ENCODE results near the gene SSPN. TPM values are rescaled to one million over a fixed set of nuclear protein-coding genes. Genes with fewer than 3 reads are reported as not detected.

Gene SSPN
- total and polyA plus RNA-seq, 9 of the 15 experiments (the other 6 are each of a cell fraction or from before 2014, with no cell fraction given) = 0.40 TPM; not detected in 8

GRCh38 chr12:26229910-26230309, 34.5 kb downstream of the SSPN start:
- no peak for FAIRE-seq
- ChIA-PET CTCF (ENCODE audit: low intra/inter-chr PET ratio) (no interaction called here), POLR2A (no interaction called here)
- WGBS (ENCODE audit: insufficient coverage, low coverage, missing lambda C conversion rate) = 37% methylated on average over 4 of the region's 4 CpGs
- ATAC-seq = no peak
- H2AFZ ChIP-seq (ENCODE audit: low read depth, low read length) = no peak overlapping the region
- H4K20me1 ChIP-seq (replicated peaks; ENCODE audit: control insufficient read depth, insufficient read depth, low read length) = no peaks in the 10 kb centered on the region
- H3K79me2 ChIP-seq (ENCODE audit: control insufficient read depth, insufficient read depth, low read length) = no peaks in the 10 kb centered on the region
- in situ Hi-C loops (cut with MboI) = no loop called here
- H3K27me3 ChIP-seq (ENCODE audit: control insufficient read depth in 2 of 2, insufficient read depth in 2 of 2, low read length in 2 of 2) = peaks cover 2 to 19% of the 10 kb centered on the region in 2 experiments; a peak in 3 of 5 replicates
- TF ChIP-seq CHCHD3 (CRISPR knock-in tag; IDR thresholded peaks at IDR 0.05) = no peak
- no peak for TF ChIP-seq MTF1 (CRISPR knock-in tag; IDR thresholded peaks at IDR 0.05; ENCODE audit: borderline replicate concordance)
- TF ChIP-seq, protein P1, sequence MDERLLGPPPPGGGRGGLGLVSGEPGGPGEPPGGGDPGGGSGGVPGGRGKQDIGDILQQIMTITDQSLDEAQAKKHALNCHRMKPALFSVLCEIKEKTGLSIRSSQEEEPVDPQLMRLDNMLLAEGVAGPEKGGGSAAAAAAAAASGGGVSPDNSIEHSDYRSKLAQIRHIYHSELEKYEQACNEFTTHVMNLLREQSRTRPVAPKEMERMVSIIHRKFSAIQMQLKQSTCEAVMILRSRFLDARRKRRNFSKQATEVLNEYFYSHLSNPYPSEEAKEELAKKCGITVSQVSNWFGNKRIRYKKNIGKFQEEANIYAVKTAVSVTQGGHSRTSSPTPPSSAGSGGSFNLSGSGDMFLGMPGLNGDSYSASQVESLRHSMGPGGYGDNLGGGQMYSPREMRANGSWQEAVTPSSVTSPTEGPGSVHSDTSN (CRISPR knock-in tag; IDR thresholded peaks at IDR 0.05; ENCODE audit: low read depth) = no peak
- TF ChIP-seq, protein P1 (tag; conservative IDR thresholded peaks at IDR 0.05; ENCODE audit: low read depth) = no peak
- no peak for TF ChIP-seq CSDE1 (IDR thresholded peaks at IDR 0.05)
- no peak for TF ChIP-seq ZNF408 (CRISPR knock-in tag; IDR thresholded peaks at IDR 0.05; ENCODE audit: low read depth)
- no peak for TF ChIP-seq U2AF2 (optimal IDR thresholded peaks at IDR 0.05; ENCODE audit: low read depth, low read length)
- TF ChIP-seq ESRRB (CRISPR knock-in tag; IDR thresholded peaks at IDR 0.05; ENCODE audit: borderline replicate concordance) = no peak
- TF ChIP-seq IRF2 (CRISPR knock-in tag; IDR thresholded peaks at IDR 0.05) = no peak
- no peak for TF ChIP-seq GABPB1 (CRISPR knock-in tag; IDR thresholded peaks at IDR 0.05)
- no peak for TF ChIP-seq HINFP (tag; conservative IDR thresholded peaks at IDR 0.05; ENCODE audit: low read depth)
- no peak for TF ChIP-seq ZNF707 (CRISPR knock-in tag; conservative IDR thresholded peaks at IDR 0.05)
- TF ChIP-seq CBFA2T3 (IDR thresholded peaks at IDR 0.05) = no peak
- TF ChIP-seq, protein P2, sequence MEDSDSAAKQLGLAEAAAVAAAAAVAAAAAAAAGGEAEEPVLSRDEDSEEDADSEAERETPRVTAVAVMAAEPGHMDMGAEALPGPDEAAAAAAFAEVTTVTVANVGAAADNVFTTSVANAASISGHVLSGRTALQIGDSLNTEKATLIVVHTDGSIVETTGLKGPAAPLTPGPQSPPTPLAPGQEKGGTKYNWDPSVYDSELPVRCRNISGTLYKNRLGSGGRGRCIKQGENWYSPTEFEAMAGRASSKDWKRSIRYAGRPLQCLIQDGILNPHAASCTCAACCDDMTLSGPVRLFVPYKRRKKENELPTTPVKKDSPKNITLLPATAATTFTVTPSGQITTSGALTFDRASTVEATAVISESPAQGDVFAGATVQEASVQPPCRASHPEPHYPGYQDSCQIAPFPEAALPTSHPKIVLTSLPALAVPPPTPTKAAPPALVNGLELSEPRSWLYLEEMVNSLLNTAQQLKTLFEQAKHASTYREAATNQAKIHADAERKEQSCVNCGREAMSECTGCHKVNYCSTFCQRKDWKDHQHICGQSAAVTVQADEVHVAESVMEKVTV (CRISPR knock-in tag; IDR thresholded peaks at IDR 0.05) = no peak
- no peak for TF ChIP-seq PTTG1 (tag; IDR thresholded peaks at IDR 0.05; ENCODE audit: low read depth)
- no peak overlapping the region for H3K4me3 ChIP-seq
- no peak overlapping the region for H3K9ac ChIP-seq (ENCODE audit: insufficient read depth in 1 of 2, low read depth in 2 of 2, low read length in 2 of 2)
- DNase-seq (ENCODE audit: extremely low read depth in 1 of 4, low spot score in 3 of 4) = no peak
- H3K4me1 ChIP-seq (replicated peaks in 1 of 2; ENCODE audit: control insufficient read depth in 2 of 2, insufficient read depth in 2 of 2, low read length in 2 of 2) = peaks cover 0 to 6% of the 10 kb centered on the region in 2 experiments; a peak in 1 of 5 replicates
- no peaks in the 10 kb centered on the region for H3K9me1 ChIP-seq (ENCODE audit: control insufficient read depth, insufficient read depth, low read length)
- H3K36me3 ChIP-seq (ENCODE audit: control insufficient read depth, insufficient read depth, low read length) = no peaks in the 10 kb centered on the region
- BruUV-seq (replicated peaks) = no TSS peak
- no peak overlapping the region for H3K27ac ChIP-seq (ENCODE audit: extremely low read depth, low read depth, low read length)
- intact Hi-C loops (cut with micrococcal nuclease) = no loop called here
- no peaks in the 10 kb centered on the region for H3K9me3 ChIP-seq (replicated peaks; ENCODE audit: control insufficient read depth, insufficient read depth, low read depth, low read length)
- H3K4me2 ChIP-seq (ENCODE audit: insufficient read depth, low read length) = no peak overlapping the region

Measured in K562 (cell line).